BE2C (cell line): ENCODE measurements around the gene ZNF511.
"Not testable (repeated sequence)": the region's sequence is repeated elsewhere in the genome, so short reads cannot be mapped to it uniquely, and the experiment has no call there.

Experiments
- DNase-seq: peaks from one replicate; pipeline ENCODE4 v3.0.0-alpha.2; 2020
- H3K27me3 ChIP-seq: fragments of 250-450 bp; sonication (Bioruptor Pico); 2 replicates; pipeline ENCODE4 v1.5.1; 2020; ENCODE audit warnings: mild to moderate bottlenecking
- H3K36me3 ChIP-seq: fragments of 250-450 bp; sonication (Bioruptor Pico); 2 replicates; pipeline ENCODE4 v1.5.1; 2020; ENCODE audit warnings: mild to moderate bottlenecking
- H3K4me1 ChIP-seq: fragments of 250-450 bp; sonication (Bioruptor Pico); 2 replicates; pipeline ENCODE4 v1.5.1; 2020
- H3K4me3 ChIP-seq: 2 replicates; pipeline ENCODE4 v1.5.1; 2011; ENCODE audit warnings: low read depth, low read length
- H3K9me3 ChIP-seq: fragments of 250-450 bp; sonication (Bioruptor Pico); 2 replicates; pipeline ENCODE4 v1.5.1; 2020
- CTCF ChIP-seq: IDR thresholded peaks from 2 replicates; pipeline ENCODE4 v1.5.1; 2012; ENCODE audit warnings: mild to moderate bottlenecking, low read depth, low read length

ZNF511 gene

GRCh38 chr10:133263674-133264073 is 45.0 kb upstream of the ZNF511 start:
- Histone ChIP-seq H3K27me3 (peaks cover 11% of the 10 kb centered on the region), H3K4me3 (no peak overlapping the region), H3K36me3 (no peaks in the 10 kb centered on the region), H3K9me3 (no peaks in the 10 kb centered on the region), H3K4me1 (no peaks in the 10 kb centered on the region)
- DNase-seq = no peak
- no peak for TF ChIP-seq CTCF

DNA sequence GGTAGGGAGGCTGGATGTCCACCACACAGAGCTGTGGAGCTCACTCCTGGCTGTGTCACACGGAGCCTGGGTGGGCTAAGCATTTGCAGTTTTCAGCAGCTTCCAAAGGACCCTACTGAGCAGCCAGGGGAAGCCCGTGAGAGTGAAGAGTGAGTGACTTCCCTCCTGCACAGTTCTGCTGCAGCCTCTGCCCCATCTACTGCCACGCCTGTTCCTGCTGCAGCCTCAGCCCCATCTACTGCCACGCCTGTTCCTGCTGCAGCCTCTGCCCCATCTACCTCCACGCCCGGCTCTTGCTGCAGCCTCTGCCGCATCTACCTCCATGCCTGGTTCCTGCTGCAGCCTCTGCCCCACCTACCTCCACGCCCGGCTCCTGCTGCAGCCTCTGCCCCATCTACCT is 44.3 kb upstream of the ZNF511 start:
- Histone ChIP-seq H3K9me3 (no peaks in the 10 kb centered on the region), H3K4me1 (no peaks in the 10 kb centered on the region), H3K36me3 (no peaks in the 10 kb centered on the region), H3K27me3 (peaks cover 11% of the 10 kb centered on the region), H3K4me3 (no peak overlapping the region)
- no peak for DNase-seq
- TF ChIP-seq CTCF = no peak

DNA sequence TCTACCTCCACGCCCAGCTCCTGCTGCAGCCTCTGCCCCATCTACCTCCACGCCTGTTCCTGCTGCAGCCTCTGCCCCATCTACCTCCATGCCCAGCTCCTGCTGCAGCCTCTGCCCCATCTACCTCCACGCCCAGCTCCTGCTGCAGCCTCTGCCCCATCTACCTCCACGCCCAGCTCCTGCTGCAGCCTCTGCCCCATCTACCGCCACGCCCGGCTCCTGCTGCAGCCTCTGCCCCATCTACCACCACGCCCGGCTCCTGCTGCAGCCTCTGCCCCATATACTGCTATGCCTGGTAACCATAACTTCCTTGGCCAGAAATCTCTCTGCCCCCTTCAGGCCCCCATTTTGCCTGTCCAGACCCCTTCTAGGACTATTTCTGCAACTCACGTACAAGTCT is 43.7 kb upstream of the ZNF511 start:
- not testable (repeated sequence) for H3K4me3 ChIP-seq, DNase-seq, H3K4me1 ChIP-seq, H3K36me3 ChIP-seq, H3K9me3 ChIP-seq
- H3K27me3 ChIP-seq = peaks cover 11% of the 10 kb centered on the region

DNA sequence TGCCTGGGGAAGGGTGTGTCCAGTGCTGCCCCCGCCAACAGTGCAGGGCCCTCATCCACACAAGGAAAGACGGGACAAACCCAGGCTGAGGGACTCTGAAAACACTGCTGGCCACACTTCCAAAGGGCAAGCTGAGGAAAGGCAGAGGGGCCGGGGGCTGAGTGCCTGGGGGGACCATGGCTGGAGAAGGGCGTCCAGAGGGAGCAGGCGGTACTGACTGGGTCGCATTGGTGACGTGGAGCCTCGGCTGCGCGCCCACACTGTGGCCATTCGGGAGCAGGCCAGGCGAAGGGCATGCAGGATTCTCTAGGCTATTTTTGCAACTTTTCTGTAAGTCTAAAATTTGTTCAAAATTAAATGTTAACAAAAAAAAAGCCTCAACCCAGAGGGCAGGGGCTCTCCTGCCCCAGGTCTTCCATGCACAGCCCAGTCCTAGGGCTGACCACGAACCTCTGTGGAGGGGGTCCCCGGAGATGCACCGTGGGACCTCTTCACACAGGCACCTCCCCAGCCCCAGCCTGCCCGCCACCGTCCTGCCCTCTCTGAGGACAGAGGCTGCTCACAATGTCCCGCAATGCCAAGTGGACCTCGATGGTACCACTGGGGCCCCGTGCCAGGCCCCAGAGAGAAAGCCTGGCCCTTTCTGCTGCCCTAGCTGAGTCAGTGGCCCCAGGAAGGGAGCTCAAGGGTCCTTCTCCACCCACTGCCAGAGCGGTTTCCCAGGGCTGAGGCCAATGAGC is 42.5 kb upstream of the ZNF511 start:
- Histone ChIP-seq H3K4me3 (no peak overlapping the region), H3K9me3 (no peaks in the 10 kb centered on the region), H3K27me3 (peaks cover 11% of the 10 kb centered on the region), H3K36me3 (no peaks in the 10 kb centered on the region), H3K4me1 (no peaks in the 10 kb centered on the region)
- TF ChIP-seq CTCF = no peak
- DNase-seq = no peak

- no peak for TF ChIP-seq CTCF
- H3K4me3 ChIP-seq = no peak overlapping the region
- H3K36me3 ChIP-seq = no peaks in the 10 kb centered on the region
- H3K27me3 ChIP-seq = peaks cover 11% of the 10 kb centered on the region
- DNase-seq = no peak
- no peaks in the 10 kb centered on the region for H3K9me3 ChIP-seq
- H3K4me1 ChIP-seq = no peaks in the 10 kb centered on the region
These were observed 41.4 kb upstream of the ZNF511 start for GRCh38 chr10:133267293-133267692.

DNA sequence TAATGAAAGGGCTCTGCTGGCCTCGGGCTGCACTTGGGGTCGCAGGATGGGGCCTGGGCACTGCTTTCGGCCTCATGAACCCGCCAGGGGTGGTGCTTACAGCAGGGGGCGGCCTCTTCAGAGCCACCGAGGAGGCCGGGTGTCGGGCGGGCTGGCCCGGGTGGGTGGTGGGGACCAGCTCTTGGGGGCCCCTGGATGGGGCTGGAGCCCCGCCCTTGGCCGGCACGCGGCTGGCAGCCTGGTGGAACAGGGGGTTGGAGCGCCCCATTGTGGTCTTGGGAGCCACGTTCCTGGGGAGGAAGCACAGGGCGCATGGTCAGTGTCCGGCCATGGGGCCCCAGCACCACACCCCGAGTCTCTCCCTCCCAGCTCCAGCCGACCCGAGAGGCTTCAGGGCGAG is 40.9 kb upstream of the ZNF511 start:
- DNase-seq = no peak
- no peaks in the 10 kb centered on the region for H3K9me3 ChIP-seq
- H3K27me3 ChIP-seq = peaks cover 7% of the 10 kb centered on the region
- no peaks in the 10 kb centered on the region for H3K36me3 ChIP-seq
- H3K4me1 ChIP-seq = no peaks in the 10 kb centered on the region
- no peak overlapping the region for H3K4me3 ChIP-seq
- TF ChIP-seq CTCF = no peak
